ENCODE measurements around the gene ZBTB7C. TPM values are rescaled to one million over a fixed set of nuclear protein-coding genes. Genes with fewer than 3 reads are reported as not detected.

The ZBTB7C gene
- total RNA-seq, 1 donor from 2014 or later: 1.4 TPM

DNA sequence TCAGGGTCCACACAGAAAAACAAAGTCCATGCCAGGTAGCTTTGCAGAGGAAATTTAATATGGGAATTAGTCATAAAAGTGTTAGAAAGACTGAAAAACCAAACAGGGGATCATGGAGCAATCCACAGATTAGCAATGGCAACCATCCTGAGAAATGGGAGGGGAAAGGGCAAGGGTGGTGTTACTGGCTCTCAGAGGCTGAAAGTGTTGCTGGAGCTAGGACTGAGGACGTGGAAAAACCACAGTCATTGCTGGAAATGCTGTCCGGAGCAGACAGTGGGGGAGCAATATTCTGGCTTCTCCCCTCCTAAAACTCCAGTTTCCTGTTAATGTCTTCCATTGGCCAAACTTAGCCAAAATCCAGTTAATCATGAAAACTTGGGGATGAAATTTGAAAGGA, 172.4 kb downstream of the ZBTB7C start:
- no peak overlapping the region for H3K4me3 Mint-ChIP-seq (ENCODE audit: unreplicated experiment)
- DNase-seq (ENCODE audit: low spot score): no peak
- H3K4me1 Mint-ChIP-seq (ENCODE audit: low read depth): peaks cover 19% of the 10 kb centered on the region
- peaks cover 29% of the 10 kb centered on the region for H3K27me3 Mint-ChIP-seq (ENCODE audit: low read depth)
- peaks cover 18% of the 10 kb centered on the region for H3K9me3 Mint-ChIP-seq (ENCODE audit: low read depth)
- TF ChIP-seq, protein P1, sequence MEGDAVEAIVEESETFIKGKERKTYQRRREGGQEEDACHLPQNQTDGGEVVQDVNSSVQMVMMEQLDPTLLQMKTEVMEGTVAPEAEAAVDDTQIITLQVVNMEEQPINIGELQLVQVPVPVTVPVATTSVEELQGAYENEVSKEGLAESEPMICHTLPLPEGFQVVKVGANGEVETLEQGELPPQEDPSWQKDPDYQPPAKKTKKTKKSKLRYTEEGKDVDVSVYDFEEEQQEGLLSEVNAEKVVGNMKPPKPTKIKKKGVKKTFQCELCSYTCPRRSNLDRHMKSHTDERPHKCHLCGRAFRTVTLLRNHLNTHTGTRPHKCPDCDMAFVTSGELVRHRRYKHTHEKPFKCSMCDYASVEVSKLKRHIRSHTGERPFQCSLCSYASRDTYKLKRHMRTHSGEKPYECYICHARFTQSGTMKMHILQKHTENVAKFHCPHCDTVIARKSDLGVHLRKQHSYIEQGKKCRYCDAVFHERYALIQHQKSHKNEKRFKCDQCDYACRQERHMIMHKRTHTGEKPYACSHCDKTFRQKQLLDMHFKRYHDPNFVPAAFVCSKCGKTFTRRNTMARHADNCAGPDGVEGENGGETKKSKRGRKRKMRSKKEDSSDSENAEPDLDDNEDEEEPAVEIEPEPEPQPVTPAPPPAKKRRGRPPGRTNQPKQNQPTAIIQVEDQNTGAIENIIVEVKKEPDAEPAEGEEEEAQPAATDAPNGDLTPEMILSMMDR (IDR thresholded peaks at IDR 0.05): no peak
- H3K27ac Mint-ChIP-seq (ENCODE audit: unreplicated experiment): peak overlapping the region; percentile 6
- H3K36me3 Mint-ChIP-seq (ENCODE audit: low read depth): peaks cover 16% of the 10 kb centered on the region

GRCh38 chr18:48230467-48231113, 178.6 kb downstream of the ZBTB7C start:
- no peak overlapping the region for H3K27ac Mint-ChIP-seq (ENCODE audit: unreplicated experiment)
- no peak overlapping the region for H3K4me3 Mint-ChIP-seq (ENCODE audit: unreplicated experiment)
- peaks cover 19% of the 10 kb centered on the region for H3K27me3 Mint-ChIP-seq (ENCODE audit: low read depth)
- TF ChIP-seq, protein P1 (IDR thresholded peaks at IDR 0.05): peak; percentile 81
- peaks cover 2% of the 10 kb centered on the region for H3K36me3 Mint-ChIP-seq (ENCODE audit: low read depth)
- peaks cover under 1% of the 10 kb centered on the region for H3K9me3 Mint-ChIP-seq (ENCODE audit: low read depth)
- H3K4me1 Mint-ChIP-seq (ENCODE audit: low read depth): peaks cover 29% of the 10 kb centered on the region
- no peak for DNase-seq (ENCODE audit: low spot score)

GRCh38 chr18:48229552-48229981, 179.6 kb downstream of the ZBTB7C start:
- Mint-ChIP-seq H3K36me3 (ENCODE audit: low read depth) (peaks cover 2% of the 10 kb centered on the region), H3K4me3 (ENCODE audit: unreplicated experiment) (no peak overlapping the region), H3K27ac (ENCODE audit: unreplicated experiment) (no peak overlapping the region), H3K27me3 (ENCODE audit: low read depth) (peaks cover 23% of the 10 kb centered on the region), H3K4me1 (ENCODE audit: low read depth) (peaks cover 29% of the 10 kb centered on the region), H3K9me3 (ENCODE audit: low read depth) (no peaks in the 10 kb centered on the region)
- no peak for DNase-seq (ENCODE audit: low spot score)
- TF ChIP-seq, protein P1 (IDR thresholded peaks at IDR 0.05): no peak

GRCh38 chr18:48228841-48229240, 180.3 kb downstream of the ZBTB7C start:
- no peak for DNase-seq (ENCODE audit: low spot score)
- H3K9me3 Mint-ChIP-seq (ENCODE audit: low read depth): no peaks in the 10 kb centered on the region
- H3K4me1 Mint-ChIP-seq (ENCODE audit: low read depth): peaks cover 29% of the 10 kb centered on the region
- H3K4me3 Mint-ChIP-seq (ENCODE audit: unreplicated experiment): no peak overlapping the region
- peak overlapping the region; percentile 6 for H3K27ac Mint-ChIP-seq (ENCODE audit: unreplicated experiment)
- H3K27me3 Mint-ChIP-seq (ENCODE audit: low read depth): peaks cover 21% of the 10 kb centered on the region
- H3K36me3 Mint-ChIP-seq (ENCODE audit: low read depth): peaks cover 1% of the 10 kb centered on the region
- TF ChIP-seq, protein P1 (IDR thresholded peaks at IDR 0.05): no peak

GRCh38 chr18:48228301-48228715, 180.9 kb downstream of the ZBTB7C start:
- Mint-ChIP-seq H3K27me3 (ENCODE audit: low read depth) (peaks cover 21% of the 10 kb centered on the region), H3K4me3 (ENCODE audit: unreplicated experiment) (no peak overlapping the region), H3K27ac (ENCODE audit: unreplicated experiment) (peak overlapping the region; percentile 5)

More at GRCh38 chr18:48228301-48228715, 180.9 kb downstream of the ZBTB7C start:
- TF ChIP-seq, protein P1 (IDR thresholded peaks at IDR 0.05): no peak
- no peaks in the 10 kb centered on the region for H3K36me3 Mint-ChIP-seq (ENCODE audit: low read depth)
- DNase-seq (ENCODE audit: low spot score): no peak
- no peaks in the 10 kb centered on the region for H3K9me3 Mint-ChIP-seq (ENCODE audit: low read depth)
- peaks cover 29% of the 10 kb centered on the region for H3K4me1 Mint-ChIP-seq (ENCODE audit: low read depth)

Data from chondrocyte (in vitro differentiated cells).